HPDE6-E6E7 (cell line): ENCODE results near the gene QRFP.

Experiments used
- DNase-seq: peaks from one replicate; pipeline ENCODE4 v3.0.0; 2011; ENCODE audit warnings: missing footprints; ENCODE audit errors: extremely low spot score

The QRFP gene

GRCh38 chr9:130904070-130905044 lies 7.7 kb upstream of the QRFP start:
- DNase-seq, result no peak

DNA sequence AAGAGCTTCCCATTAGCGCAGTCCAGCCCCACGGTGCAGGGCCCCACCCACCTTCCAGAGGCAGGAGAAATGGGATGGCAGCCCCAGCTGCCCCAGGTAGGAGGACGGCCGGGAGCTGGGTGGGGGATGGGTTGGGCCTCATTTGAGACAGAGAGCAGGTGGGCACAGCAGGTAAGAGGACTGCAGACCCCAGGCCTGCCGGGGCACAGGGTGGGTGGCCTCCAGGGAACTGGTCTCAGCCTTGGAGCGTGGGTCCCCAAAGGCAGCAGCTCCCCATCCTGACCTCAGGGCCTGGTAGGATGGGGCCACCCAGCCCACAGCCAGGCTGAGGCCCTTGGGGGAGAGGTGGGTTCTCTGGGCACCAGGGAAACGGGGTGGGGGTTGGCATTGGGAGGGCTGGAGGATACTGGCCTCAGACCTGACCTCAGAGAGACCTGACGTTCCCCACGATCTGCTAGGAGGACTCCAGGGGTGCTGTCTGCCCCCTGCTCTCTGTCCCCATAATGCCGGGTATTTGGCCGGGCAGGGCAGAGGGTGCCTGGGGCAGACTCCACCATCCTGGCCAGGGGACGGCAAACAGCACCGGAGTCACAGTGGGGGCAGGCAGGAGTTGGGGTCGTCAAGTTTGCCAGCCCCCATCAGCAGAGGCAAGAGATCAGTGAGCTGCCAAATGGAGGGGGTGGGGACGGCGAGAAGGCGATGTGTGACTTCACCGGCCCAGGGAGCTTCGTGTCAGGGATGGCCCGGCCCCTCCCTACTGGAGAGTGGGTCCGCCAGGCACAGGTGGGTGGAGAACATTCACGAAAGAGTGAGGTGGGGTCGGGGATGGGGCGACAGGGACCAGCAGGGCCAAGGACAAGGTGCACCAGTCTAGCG lies 6.8 kb upstream of the QRFP start:
- DNase-seq, result no peak

DNA sequence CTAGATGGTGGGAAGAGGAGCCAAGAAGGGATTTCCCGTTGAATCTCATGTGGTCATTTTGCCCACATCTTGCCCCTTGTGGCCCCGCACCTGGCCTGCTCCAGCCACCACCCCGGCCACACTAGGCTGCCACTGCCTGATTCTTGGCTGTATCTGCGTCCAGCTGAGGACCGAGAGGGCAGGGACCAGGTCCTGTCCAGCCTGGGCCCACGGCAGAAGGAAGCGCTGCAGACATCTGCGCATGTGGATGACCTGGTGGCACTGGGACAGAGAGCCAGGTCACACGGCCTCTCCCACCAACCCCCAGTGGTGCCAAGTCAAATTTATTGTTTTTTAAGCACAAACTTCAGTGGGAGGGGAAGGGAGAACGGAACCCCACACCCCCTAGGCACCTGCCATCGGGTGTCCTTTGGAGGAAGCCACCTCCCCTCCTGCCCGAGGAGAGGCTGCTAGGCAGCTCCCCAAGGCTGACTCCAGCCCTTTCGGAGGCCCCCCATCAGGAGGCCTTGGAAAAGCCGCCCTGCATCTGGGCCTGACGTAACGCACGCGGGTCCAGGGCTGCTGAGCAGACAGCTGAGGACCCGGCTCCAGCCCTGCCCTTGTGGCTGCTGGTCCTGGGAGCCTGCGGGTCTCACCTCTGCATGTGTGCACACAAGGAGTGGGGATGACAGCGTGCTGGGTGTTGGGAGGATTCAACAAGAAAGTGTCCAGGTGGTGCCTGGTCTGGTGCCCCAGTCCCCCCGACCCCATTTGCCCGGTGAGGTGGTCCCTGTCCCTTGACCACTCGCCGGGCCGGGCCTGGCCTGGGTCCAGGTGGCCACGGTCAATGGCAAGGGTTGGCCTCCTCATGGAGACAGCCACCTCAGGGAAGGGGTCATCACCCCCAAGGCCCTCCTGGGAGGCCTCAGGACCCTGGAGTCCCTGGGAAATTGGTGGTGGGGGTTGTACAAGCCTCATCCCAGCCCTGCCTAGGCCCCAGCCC lies 5.9 kb upstream of the QRFP start:
- DNase-seq, result no peak

DNA sequence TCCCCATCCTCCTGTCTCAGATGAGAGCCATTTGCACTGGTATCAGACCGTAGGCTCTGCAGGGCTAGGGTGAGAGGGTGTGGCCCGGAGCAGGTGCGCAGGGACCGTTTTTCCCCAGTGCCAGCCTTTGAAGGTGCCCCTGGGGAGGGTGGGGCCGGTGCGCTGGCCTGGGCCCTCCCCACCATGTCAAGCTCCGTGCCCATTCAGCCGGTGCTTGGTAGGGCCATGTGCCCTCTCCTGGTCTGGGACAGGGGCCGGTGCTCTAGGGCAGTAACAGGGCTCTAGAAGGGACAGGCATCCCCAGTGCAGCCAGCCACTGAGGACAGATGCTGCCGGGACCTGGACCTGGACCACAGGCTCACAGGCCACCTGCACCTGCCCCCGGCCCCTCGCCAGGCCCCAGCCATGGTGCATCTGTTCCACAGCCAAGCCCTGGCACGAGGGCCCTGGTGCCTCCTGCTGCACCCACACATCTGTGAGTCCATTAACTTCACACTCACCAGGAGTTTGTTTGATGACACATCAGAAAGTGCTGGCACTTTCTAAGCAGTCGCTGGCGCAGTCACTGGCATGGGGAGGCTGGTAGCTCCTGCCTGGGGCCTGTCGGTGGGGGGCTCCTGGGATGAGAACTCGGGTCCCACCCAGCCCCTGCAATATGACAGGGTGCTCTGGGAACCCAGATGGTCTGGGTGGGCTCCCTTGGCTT lies 5.0 kb upstream of the QRFP start:
- DNase-seq, result no peak

GRCh38 chr9:130900701-130901497 lies 4.3 kb upstream of the QRFP start:
- DNase-seq, result no peak

GRCh38 chr9:130899051-130899748 lies 2.6 kb upstream of the QRFP start:
- no peak for DNase-seq

DNA sequence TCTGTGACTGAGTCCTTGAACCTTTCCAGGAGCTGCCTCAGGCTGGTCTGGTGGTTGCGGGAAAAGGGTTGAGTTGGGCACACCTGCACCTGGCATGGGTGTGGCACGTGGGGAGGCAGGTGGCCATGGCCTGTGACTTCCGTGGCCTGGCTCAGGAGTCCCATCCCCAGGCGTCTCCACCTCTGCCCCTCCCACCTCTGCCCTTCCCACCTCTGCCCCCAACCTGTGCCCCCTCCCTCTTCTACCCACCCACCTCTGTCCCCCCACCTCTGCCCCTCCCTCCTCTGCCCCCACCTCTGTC lies 1.9 kb upstream of the QRFP start:
- no peak for DNase-seq

DNA sequence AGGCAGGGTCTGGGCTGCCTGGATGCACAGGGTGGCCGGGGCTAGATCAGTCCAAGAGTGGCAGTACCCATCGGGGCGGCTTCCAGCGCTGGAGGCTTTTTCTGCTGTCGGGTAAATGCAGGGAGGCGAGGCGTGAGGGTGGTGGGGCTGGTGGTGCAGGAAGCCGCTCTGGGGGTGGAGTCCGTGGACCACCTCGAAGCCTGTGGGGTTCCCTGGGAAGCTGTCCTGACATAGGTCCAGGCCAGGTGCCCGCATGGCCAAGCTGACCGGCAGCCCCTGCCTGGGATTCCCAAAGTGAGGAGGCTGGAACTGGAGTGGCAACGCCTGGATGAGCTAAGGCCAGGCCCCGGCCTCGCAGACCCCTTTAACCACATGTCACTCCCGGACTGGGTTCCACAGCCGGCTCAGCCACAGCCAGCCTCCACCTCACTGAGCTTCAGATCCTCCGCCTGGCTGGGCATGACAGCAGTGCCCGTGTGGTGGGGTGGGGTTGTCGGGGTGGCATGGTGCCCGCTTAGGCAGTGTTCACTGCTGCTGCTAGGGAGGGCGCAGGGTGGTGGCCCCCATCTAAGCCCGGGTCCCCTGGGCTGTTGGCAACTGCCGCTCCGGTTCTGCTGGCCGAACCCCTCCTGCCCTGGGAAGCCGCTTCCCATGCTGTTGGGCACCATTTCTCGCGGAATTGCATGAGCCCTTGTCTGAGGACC lies 1.4 kb upstream of the QRFP start:
- no peak for DNase-seq

DNA sequence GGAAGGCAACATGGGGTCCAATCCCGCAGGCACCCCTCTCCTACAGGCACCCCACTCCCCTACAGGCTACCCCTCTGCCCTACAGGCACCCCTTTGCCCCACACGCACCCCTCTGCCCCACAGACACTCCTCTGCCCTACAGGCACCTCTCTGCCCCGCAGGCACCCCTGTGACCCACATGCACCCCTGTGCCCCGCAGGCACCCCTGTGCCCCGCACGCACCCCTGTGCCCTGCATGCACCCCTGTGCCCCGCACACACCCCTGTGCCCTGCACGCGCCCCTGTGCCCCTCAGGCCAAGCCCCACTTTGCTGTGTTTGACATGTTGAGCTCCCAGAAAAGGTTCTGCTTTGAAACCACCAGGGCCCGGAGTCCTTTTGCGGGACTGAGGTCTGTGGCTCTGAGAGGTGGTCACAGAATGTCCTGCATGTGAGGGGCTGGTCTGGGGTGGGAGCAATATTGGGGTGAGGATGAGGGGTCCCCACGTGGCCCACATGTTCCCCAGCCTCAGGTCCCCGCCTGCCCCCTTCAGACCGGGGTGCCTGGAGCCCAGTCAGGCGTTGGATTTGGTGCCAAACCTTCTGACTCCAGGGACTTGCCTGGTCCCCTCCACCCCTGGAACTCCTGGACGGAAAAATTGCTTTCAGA lies 616 bp upstream of the QRFP start:
- no peak for DNase-seq

GRCh38 chr9:130895481-130896232 lies 955 bp downstream of the QRFP start:
- no peak for DNase-seq

DNA sequence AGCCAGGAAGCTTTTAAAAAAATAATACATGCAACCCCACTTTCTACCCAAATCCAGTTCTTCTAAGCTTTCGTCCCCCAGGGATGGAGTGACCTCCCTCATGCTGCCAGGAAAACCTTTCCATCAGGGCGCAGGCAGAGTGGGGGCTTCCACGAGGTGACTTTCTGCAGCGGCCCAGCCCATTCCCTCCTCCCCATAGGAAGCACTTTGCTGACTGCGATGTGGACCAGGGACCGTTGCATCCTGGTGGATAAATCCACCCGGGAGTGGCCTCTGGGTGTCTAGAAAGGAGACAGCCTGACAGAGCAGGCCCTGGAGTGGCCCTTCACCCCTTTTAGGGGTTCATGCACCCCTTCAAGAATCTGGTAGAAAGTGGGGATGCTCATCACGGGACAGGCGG lies 1.6 kb downstream of the QRFP start:
- no peak for DNase-seq

DNA sequence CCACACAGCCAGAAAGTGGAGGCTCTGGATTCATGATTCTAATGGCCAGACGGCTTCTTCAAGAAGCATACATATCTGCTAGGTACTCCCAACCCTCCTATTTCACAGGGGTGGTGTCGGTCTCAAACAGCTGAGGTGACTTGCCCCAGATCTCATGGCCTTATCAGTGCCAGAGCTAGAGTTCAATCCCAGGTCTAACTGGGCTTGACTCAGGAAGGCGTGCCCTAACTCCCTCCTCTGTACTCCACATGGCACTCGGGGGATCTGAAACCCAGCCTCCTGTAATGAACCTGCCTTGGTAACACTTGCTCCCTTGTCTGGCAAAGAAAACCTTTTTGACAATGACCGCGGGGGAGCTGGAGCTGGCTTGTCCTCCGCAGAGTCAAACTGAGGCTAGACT lies 2.1 kb downstream of the QRFP start:
- DNase-seq, result no peak

DNA sequence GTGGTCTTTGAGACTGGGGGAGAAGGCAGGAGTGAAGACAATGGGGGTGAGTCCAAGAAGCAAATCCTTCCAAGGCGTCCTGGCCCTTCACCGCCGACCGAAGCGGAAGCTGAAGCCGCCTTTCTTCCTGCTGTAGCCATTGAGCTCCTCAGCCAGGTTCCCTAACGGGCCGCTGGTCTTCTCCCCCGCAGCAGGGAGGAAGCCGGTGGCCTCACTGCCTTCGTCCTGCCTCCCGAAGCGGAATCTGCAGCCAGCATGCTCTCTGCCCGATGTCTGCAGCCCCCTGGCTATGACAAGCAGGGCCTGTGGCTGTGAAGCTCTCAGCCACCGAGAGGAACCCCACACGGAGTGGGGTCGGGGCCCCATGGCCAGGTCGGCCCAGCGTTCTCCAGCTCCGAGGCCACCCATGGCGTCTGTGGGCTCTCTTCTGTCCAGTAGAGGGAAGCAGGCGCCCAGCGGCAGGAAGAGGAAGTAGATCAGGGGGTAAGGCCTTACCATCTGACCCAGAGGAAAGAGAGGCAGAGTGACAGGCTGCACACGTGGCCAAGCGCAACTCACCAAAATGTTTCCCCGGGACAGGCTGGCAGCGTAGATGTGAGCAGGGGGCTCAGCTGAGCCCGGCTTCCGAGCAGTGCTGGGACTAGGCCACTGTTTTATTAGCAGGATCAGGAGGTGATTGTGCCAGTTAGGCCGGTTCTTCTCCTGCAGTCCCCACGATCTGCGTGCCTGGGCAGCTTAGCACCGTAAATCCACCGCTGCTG lies 3.1 kb downstream of the QRFP start:
- no peak for DNase-seq

GRCh38 chr9:130892477-130893304 lies 3.9 kb downstream of the QRFP start:
- no peak for DNase-seq

DNA sequence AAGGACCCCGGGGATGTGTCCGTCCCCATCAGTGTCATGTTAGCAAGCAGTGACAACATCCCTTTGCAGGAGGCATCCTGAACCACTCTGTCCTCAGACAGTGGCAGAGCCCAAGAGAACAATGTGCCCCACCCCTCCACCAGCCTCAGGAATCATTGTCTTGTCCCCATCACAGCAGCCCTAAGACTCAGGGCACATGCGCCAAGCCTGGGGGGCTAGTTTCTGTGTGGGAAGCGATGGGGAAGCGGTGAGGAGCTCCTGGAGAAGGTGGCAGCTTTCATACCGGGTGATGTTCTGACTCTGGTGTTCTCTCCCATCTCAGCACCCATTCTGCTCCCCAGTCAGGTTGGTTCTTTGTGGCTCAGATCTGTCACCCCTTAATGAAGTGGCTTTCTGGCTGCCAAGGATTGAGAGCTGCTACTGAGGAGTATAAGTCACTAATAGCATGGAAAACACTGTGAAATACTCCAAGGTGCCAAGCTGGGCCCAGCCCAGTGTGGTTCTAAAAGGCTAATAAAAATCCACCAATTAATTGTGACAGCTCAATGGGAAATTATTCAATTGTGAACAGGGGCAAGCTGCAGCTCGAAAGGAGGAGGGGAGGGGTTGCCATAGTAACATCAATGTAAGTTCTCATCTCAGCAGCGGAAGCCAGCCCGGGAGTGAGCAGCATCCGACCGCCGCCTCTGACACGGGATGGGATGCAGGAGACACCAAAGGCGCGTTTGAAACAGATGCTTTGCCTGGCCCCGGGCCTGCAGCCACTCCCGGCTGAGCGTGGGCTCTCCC lies 4.7 kb downstream of the QRFP start:
- DNase-seq, result no peak
